GM12878 (cell line): ENCODE measurements around the gene RERE. TPM values are rescaled to one million over a fixed set of nuclear protein-coding genes. Genes with fewer than 3 reads are reported as not detected.

Experiments
- ATAC-seq: fragments of 200-7000 bp; cut with Tn5 transposase; 3 replicates; pipeline ENCODE4 v1.9.1; 2020; ENCODE audit warnings: mild to moderate bottlenecking, moderate library complexity
- BruUV-seq: library from RNA; stranded (reverse); fragments of 400-500 nt; replicated peaks from 2 replicates; lab custom pipeline; 2021; lab: Mats Ljungman, UMichigan
- CTCF ChIA-PET: fragments of 300-600 bp; sonication (Branson Sonifier 250); formaldehyde crosslinking; extraction: SDS; loops from one replicate; lab custom pipeline; 2021; ENCODE audit warnings: inconsistent platforms; lab: Yijun Ruan, JAX
- POLR2A ChIA-PET: fragments of 350-600 bp; formaldehyde crosslinking; extraction: SDS; loops from one replicate; lab custom pipeline; 2021; ENCODE audit warnings: inconsistent platforms; lab: Charles Lee
- RAD21 ChIA-PET: fragments of 300-600 bp; sonication (Branson Sonifier 250); formaldehyde crosslinking; loops from one replicate; lab custom pipeline; 2023; ENCODE audit warnings: antibody characterized with exemption; ENCODE audit not compliant: unreplicated experiment; lab: Charles Lee
- SMC1A ChIA-PET: fragments of 300-600 bp; sonication (Branson Sonifier 250); formaldehyde crosslinking; loops from one replicate; lab custom pipeline; 2023; ENCODE audit not compliant: unreplicated experiment, uncharacterized antibody; lab: Charles Lee
- DNase-seq: peaks from one replicate; pipeline ENCODE4 v3.0.0-alpha.2; 2011; ENCODE audit warnings: low read depth, low spot score
- FAIRE-seq: peaks from 3 replicates; lab custom pipeline; 2011; peaks lifted over from hg19 to GRCh38; lab: Jason Lieb, UNC
- H2AFZ ChIP-seq: 2 replicates; pipeline ENCODE4 v1.6.0; 2011; ENCODE audit warnings: low read depth, low read length, control low read depth; ENCODE audit not compliant: control insufficient read depth
- H3K27ac ChIP-seq: 2 replicates; pipeline ENCODE4 v1.5.1; 2011; ENCODE audit warnings: control low read depth; ENCODE audit not compliant: control insufficient read depth, insufficient read depth
- H3K27me3 ChIP-seq, 2 experiments: replicated peaks in 1 of 2; 2 replicates each; pipeline versions ENCODE4 v1.6.0 to v1.6.1; 2011; ENCODE audit warnings: low read length in 1 of 2; ENCODE audit not compliant: control insufficient read depth in 2 of 2, insufficient read depth in 2 of 2
- H3K36me3 ChIP-seq, 2 experiments: 2 replicates each; pipeline ENCODE4 v1.5.1; 2011; ENCODE audit warnings: low read length in 1 of 2; ENCODE audit not compliant: control insufficient read depth in 2 of 2, insufficient read depth in 2 of 2
- H3K4me1 ChIP-seq: 2 replicates; pipeline ENCODE4 v1.6.1; 2011; ENCODE audit warnings: mild to moderate bottlenecking, low read length, moderate library complexity, mixed read lengths; ENCODE audit not compliant: control insufficient read depth, insufficient read depth
- H3K4me2 ChIP-seq: 2 replicates; pipeline ENCODE4 v1.6.0; 2011; ENCODE audit warnings: control low read depth; ENCODE audit not compliant: control insufficient read depth, insufficient read depth
- H3K4me3 ChIP-seq: fragments of 200-600 bp; sonication (generic); 2 replicates; pipeline ENCODE4 v1.5.1; 2016
- H3K79me2 ChIP-seq: 2 replicates; pipeline ENCODE4 v1.6.0; 2011; ENCODE audit warnings: low read length; ENCODE audit not compliant: control insufficient read depth, insufficient read depth
- H3K9ac ChIP-seq: 2 replicates; pipeline ENCODE4 v1.8.0; 2011; ENCODE audit warnings: low read length, control low read depth, mixed read lengths; ENCODE audit not compliant: control insufficient read depth, insufficient read depth
- H3K9me3 ChIP-seq: replicated peaks from 3 replicates; pipeline ENCODE4 v1.5.1; 2011; ENCODE audit warnings: mild to moderate bottlenecking, low read length; ENCODE audit not compliant: control insufficient read depth, insufficient read depth
- H4K20me1 ChIP-seq: 2 replicates; pipeline ENCODE4 v1.6.0; 2011; ENCODE audit not compliant: control insufficient read depth, insufficient read depth
- GATAD2B ChIP-seq: fragments of 450-650 bp; conservative IDR thresholded peaks from 2 replicates; pipeline ENCODE4 v1.6.1; 2017; ENCODE audit warnings: low read depth, mild to moderate bottlenecking, moderate library complexity
- KDM1A ChIP-seq: fragments of 200-600 bp; sonication (generic); IDR thresholded peaks from 2 replicates; pipeline ENCODE4 v1.6.1; 2016; ENCODE audit warnings: borderline replicate concordance
- POLR2A ChIP-seq: IDR thresholded peaks from 2 replicates; pipeline ENCODE4 v1.6.1; 2011; ENCODE audit warnings: low read depth, mild to moderate bottlenecking, low read length
- SIN3A ChIP-seq: IDR thresholded peaks from 2 replicates; pipeline ENCODE4 v1.6.1; 2012; ENCODE audit warnings: low read depth, low read length, improper control_type of control experiment
- SIX5 ChIP-seq: IDR thresholded peaks from 2 replicates; pipeline ENCODE4 v1.6.1; 2011; ENCODE audit warnings: mild to moderate bottlenecking, low read depth, low read length, moderate library complexity; ENCODE audit not compliant: severe bottlenecking
- SMAD1 ChIP-seq: fragments of 450-650 bp; IDR thresholded peaks from 2 replicates; pipeline ENCODE4 v1.6.1; 2018; ENCODE audit warnings: mild to moderate bottlenecking, low read depth; ENCODE audit not compliant: partially characterized antibody
- ZBED1 ChIP-seq: IDR thresholded peaks from 2 replicates; pipeline ENCODE4 v1.6.1; 2016; ENCODE audit warnings: borderline replicate concordance
- WGBS: methylation state at CpG from one replicate; pipeline ENCODE4 v1.1.6; 2016; ENCODE audit warnings: low lambda C conversion rate; ENCODE audit not compliant: insufficient replicate concordance, insufficient coverage; ENCODE audit errors: missing lambda C conversion rate; 5-methylcytosine and 5-hydroxymethylcytosine counted together
- in situ Hi-C: fragments of 300-500 bp; cut with MboI; formaldehyde crosslinking; loops from 9 replicates; pipeline ENCODE4 v1.14.3; 2018; ENCODE audit warnings: mixed read lengths
- intact Hi-C: fragments of 100-400 bp; cut with micrococcal nuclease; formaldehyde crosslinking; loops from one replicate; pipeline ENCODE4 v1.14.2; 2022; ENCODE audit not compliant: unreplicated experiment
- polyA plus RNA-seq, 11 experiments: library from polyadenylated mRNA; depleted of rRNA in 4 of 11; unstranded in 6 of 11; stranded (reverse) in 5 of 11; fragments of >200 nt; fragmentation: Nextera tagmentation in 4 of 11; fragmentation: Illumina TruSeq in 1 of 11; extraction: Ambion mirVana in 4 of 11; extraction: Trizol in 1 of 11; gene quantifications; 1 replicate in 1 of 11; 2 replicates in 10 of 11; pipeline versions ENCODE4 v1.2.1 to v1.2.3, GENCODE V29; 2011 to 2016; ENCODE audit warnings: inconsistent platforms in 2 of 11, missing spikeins in 2 of 11, low read depth in 1 of 11
- total RNA-seq, 4 experiments: library from RNA; depleted of rRNA in 3 of 4; stranded (reverse); fragments of >200 nt in 3 of 4; fragmentation: Illumina TruSeq in 1 of 4; extraction: Trizol in 1 of 4; gene quantifications; 2 replicates each; pipeline versions ENCODE4 v1.2.1 to v1.2.3, GENCODE V29; 2013 to 2021
- TF ChIP-seq, protein P1 (sequence below): IDR thresholded peaks from 2 replicates; pipeline ENCODE4 v1.6.1; 2012; ENCODE audit warnings: improper control_type of control experiment, low read depth, low read length; ENCODE audit not compliant: insufficient replicate concordance
- TF ChIP-seq, protein P2 (sequence below): fragments of 450-650 bp; conservative IDR thresholded peaks from 2 replicates; pipeline ENCODE4 v1.6.1; 2017; ENCODE audit warnings: mild to moderate bottlenecking, moderate library complexity

Gene RERE
- total and polyA plus RNA-seq, 10 of the 15 experiments (the other 5 are each of a cell fraction or from before 2014, with no cell fraction given), result 5.2 to 60.5 (median 20.2) TPM

GRCh38 chr1:8483586-8483985 is 333.9 kb downstream of the RERE start:
- 86% methylated on average over 3 of the region's 3 CpGs for WGBS
- no peak for ATAC-seq
- TF ChIP-seq SMAD1 (no peak), KDM1A (no peak), ZBED1 (no peak), SIX5 (no peak), SIN3A (no peak)
- H3K9me3 ChIP-seq, result no peaks in the 10 kb centered on the region
- no peak for DNase-seq
- no peaks in the 10 kb centered on the region for H3K79me2 ChIP-seq
- H3K9ac ChIP-seq, result no peak overlapping the region
- H3K4me3 ChIP-seq, result no peak overlapping the region
- CTCF ChIA-PET, result interaction anchor here (1.1 to 1.4 kb wide), 2 partner anchors 78 to 240 kb away, joined by 3 to 4 read pairs; no protein-coding TSS in a partner anchor
- POLR2A ChIA-PET, result no interaction called here
- no peaks in the 10 kb centered on the region for H4K20me1 ChIP-seq
- BruUV-seq, result no TSS peak
- H3K36me3 ChIP-seq, result no peaks in the 10 kb centered on the region; a peak in 1 of 4 replicates
- no peak overlapping the region for H3K4me2 ChIP-seq
- no peak overlapping the region for H3K27ac ChIP-seq
- H3K27me3 ChIP-seq, result no peaks in the 10 kb centered on the region
- in situ Hi-C loops (no loop called here), intact Hi-C loops (no loop called here)
- no peak overlapping the region for H2AFZ ChIP-seq
- RAD21 ChIA-PET, result interaction anchor here (0.6 to 1.1 kb wide), 2 partner anchors 63 to 77 kb away, joined by 3 to 4 read pairs; no protein-coding TSS in a partner anchor
- no peak for FAIRE-seq
- H3K4me1 ChIP-seq, result peaks cover under 1% of the 10 kb centered on the region
- SMC1A ChIA-PET, result interaction anchor here (0.8 to 4.9 kb wide), 4 partner anchors 9 to 34 kb away, joined by 3 to 23 read pairs (median 4); no protein-coding TSS in a partner anchor

GRCh38 chr1:8482979-8483381 is 334.5 kb downstream of the RERE start:
- ChIA-PET POLR2A (no interaction called here), SMC1A (interaction anchor here (0.6 to 4.9 kb wide), 7 partner anchors 9 to 69 kb away, joined by 3 to 23 read pairs (median 3); no protein-coding TSS in a partner anchor), RAD21 (interaction anchor here (0.7 to 1.1 kb wide), 4 partner anchors 54 to 244 kb away, joined by 3 to 4 read pairs (median 4); no protein-coding TSS in a partner anchor), CTCF (interaction anchor here (1.1 to 1.7 kb wide), 5 partner anchors 8 to 366 kb away, joined by 3 to 6 read pairs (median 4); no protein-coding TSS in a partner anchor)
- Histone ChIP-seq H3K4me3 (no peak overlapping the region), H3K27me3 (no peaks in the 10 kb centered on the region), H3K4me1 (peaks cover 6% of the 10 kb centered on the region), H4K20me1 (no peaks in the 10 kb centered on the region), H3K36me3 (no peaks in the 10 kb centered on the region; a peak in 1 of 4 replicates), H2AFZ (no peak overlapping the region), H3K4me2 (no peak overlapping the region), H3K9me3 (no peaks in the 10 kb centered on the region), H3K27ac (no peak overlapping the region), H3K9ac (no peak overlapping the region), H3K79me2 (no peaks in the 10 kb centered on the region)
- intact Hi-C loops (no loop called here), in situ Hi-C loops (no loop called here)
- DNase-seq (no peak), FAIRE-seq (no peak), ATAC-seq (no peak)
- BruUV-seq, result no TSS peak
- WGBS, result 95% methylated on average over 2 of the region's 2 CpGs
- TF ChIP-seq, protein P1, sequence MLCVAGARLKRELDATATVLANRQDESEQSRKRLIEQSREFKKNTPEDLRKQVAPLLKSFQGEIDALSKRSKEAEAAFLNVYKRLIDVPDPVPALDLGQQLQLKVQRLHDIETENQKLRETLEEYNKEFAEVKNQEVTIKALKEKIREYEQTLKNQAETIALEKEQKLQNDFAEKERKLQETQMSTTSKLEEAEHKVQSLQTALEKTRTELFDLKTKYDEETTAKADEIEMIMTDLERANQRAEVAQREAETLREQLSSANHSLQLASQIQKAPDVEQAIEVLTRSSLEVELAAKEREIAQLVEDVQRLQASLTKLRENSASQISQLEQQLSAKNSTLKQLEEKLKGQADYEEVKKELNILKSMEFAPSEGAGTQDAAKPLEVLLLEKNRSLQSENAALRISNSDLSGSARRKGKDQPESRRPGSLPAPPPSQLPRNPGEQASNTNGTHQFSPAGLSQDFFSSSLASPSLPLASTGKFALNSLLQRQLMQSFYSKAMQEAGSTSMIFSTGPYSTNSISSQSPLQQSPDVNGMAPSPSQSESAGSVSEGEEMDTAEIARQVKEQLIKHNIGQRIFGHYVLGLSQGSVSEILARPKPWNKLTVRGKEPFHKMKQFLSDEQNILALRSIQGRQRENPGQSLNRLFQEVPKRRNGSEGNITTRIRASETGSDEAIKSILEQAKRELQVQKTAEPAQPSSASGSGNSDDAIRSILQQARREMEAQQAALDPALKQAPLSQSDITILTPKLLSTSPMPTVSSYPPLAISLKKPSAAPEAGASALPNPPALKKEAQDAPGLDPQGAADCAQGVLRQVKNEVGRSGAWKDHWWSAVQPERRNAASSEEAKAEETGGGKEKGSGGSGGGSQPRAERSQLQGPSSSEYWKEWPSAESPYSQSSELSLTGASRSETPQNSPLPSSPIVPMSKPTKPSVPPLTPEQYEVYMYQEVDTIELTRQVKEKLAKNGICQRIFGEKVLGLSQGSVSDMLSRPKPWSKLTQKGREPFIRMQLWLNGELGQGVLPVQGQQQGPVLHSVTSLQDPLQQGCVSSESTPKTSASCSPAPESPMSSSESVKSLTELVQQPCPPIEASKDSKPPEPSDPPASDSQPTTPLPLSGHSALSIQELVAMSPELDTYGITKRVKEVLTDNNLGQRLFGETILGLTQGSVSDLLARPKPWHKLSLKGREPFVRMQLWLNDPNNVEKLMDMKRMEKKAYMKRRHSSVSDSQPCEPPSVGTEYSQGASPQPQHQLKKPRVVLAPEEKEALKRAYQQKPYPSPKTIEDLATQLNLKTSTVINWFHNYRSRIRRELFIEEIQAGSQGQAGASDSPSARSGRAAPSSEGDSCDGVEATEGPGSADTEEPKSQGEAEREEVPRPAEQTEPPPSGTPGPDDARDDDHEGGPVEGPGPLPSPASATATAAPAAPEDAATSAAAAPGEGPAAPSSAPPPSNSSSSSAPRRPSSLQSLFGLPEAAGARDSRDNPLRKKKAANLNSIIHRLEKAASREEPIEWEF, result no peak
- TF ChIP-seq GATAD2B (no peak), POLR2A (no peak)
- TF ChIP-seq, protein P2, sequence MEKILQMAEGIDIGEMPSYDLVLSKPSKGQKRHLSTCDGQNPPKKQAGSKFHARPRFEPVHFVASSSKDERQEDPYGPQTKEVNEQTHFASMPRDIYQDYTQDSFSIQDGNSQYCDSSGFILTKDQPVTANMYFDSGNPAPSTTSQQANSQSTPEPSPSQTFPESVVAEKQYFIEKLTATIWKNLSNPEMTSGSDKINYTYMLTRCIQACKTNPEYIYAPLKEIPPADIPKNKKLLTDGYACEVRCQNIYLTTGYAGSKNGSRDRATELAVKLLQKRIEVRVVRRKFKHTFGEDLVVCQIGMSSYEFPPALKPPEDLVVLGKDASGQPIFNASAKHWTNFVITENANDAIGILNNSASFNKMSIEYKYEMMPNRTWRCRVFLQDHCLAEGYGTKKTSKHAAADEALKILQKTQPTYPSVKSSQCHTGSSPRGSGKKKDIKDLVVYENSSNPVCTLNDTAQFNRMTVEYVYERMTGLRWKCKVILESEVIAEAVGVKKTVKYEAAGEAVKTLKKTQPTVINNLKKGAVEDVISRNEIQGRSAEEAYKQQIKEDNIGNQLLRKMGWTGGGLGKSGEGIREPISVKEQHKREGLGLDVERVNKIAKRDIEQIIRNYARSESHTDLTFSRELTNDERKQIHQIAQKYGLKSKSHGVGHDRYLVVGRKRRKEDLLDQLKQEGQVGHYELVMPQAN, result no peak
- TF ChIP-seq, all 136 proteins: peak for 0
